Ishikawa (cell line): ENCODE results near the gene PODXL2.

Source experiments
- CEBPB ChIP-seq: IDR thresholded peaks from 2 replicates; pipeline ENCODE4 v1.6.1; 2012
- CREB1 ChIP-seq: IDR thresholded peaks from 2 replicates; pipeline ENCODE4 v1.6.1; 2012; ENCODE audit warnings: low read depth
- EGR1 ChIP-seq: IDR thresholded peaks from 2 replicates; pipeline ENCODE4 v1.6.1; 2012
- EP300 ChIP-seq: IDR thresholded peaks from 2 replicates; pipeline ENCODE4 v1.6.1; 2012; ENCODE audit warnings: borderline replicate concordance
- FOXM1 ChIP-seq: IDR thresholded peaks from 2 replicates; pipeline ENCODE4 v1.6.1; 2012; ENCODE audit warnings: low read depth, borderline replicate concordance
- MAX ChIP-seq: IDR thresholded peaks from 2 replicates; pipeline ENCODE4 v1.6.1; 2012
- RAD21 ChIP-seq: IDR thresholded peaks from 2 replicates; pipeline ENCODE4 v1.6.1; 2012; ENCODE audit warnings: low read depth
- TAF1 ChIP-seq: IDR thresholded peaks from 2 replicates; pipeline ENCODE4 v1.6.1; 2012; ENCODE audit warnings: low read depth, mild to moderate bottlenecking
- TCF12 ChIP-seq: IDR thresholded peaks from 2 replicates; pipeline ENCODE4 v1.6.1; 2012; ENCODE audit warnings: low read depth
- YY1 ChIP-seq: IDR thresholded peaks from 2 replicates; pipeline ENCODE4 v1.6.1; 2012; ENCODE audit warnings: low read depth
- ZBTB7A ChIP-seq: IDR thresholded peaks from 2 replicates; pipeline ENCODE4 v1.6.1; 2012; ENCODE audit warnings: low read depth
- TF ChIP-seq, protein P1 (sequence below): IDR thresholded peaks from 2 replicates; pipeline ENCODE4 v1.6.1; 2012; ENCODE audit warnings: low read depth, mild to moderate bottlenecking
- TF ChIP-seq, protein P2 (sequence below): IDR thresholded peaks from 2 replicates; pipeline ENCODE4 v1.6.1; 2012

DNA sequence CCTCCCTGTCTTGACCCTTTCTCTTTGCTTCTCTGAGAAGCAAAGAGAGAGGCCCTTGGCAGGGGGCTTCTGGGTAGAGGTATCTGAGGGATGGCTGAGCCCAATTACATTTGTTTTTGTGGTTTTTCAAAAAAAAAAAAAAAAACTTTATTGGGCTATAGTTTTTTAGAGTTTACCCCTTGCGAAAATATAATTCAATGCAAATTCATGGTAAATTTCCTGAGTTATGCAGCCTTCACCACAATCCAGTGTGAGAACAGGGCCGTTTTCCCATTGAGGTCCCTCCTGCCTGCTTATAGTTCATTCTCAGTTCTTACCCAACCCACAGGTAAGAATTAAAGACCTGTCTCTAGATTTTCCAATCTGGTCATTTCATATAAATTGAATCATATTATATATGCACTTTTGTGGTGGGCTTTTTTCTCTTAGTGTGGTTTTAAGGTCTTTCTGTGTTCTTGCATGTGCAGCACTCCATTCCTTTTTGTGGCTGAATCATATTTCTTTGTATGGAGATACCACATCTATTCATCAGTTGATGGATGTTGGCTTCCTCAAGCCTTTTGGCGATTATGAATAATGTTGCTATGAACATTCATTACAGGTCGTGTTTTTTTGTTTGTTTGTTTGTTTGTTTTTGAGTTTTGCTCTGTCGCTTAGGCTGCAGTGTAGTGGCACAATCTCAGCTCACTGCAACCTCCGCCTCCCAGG lies 28.1 kb upstream of the PODXL2 start:
- TF ChIP-seq CREB1 (no peak), TAF1 (no peak), EP300 (no peak), RAD21 (no peak), TCF12 (no peak), EGR1 (no peak), FOXM1 (no peak), MAX (no peak), ZBTB7A (no peak), YY1 (no peak), CEBPB (no peak)
- TF ChIP-seq, protein P1, sequence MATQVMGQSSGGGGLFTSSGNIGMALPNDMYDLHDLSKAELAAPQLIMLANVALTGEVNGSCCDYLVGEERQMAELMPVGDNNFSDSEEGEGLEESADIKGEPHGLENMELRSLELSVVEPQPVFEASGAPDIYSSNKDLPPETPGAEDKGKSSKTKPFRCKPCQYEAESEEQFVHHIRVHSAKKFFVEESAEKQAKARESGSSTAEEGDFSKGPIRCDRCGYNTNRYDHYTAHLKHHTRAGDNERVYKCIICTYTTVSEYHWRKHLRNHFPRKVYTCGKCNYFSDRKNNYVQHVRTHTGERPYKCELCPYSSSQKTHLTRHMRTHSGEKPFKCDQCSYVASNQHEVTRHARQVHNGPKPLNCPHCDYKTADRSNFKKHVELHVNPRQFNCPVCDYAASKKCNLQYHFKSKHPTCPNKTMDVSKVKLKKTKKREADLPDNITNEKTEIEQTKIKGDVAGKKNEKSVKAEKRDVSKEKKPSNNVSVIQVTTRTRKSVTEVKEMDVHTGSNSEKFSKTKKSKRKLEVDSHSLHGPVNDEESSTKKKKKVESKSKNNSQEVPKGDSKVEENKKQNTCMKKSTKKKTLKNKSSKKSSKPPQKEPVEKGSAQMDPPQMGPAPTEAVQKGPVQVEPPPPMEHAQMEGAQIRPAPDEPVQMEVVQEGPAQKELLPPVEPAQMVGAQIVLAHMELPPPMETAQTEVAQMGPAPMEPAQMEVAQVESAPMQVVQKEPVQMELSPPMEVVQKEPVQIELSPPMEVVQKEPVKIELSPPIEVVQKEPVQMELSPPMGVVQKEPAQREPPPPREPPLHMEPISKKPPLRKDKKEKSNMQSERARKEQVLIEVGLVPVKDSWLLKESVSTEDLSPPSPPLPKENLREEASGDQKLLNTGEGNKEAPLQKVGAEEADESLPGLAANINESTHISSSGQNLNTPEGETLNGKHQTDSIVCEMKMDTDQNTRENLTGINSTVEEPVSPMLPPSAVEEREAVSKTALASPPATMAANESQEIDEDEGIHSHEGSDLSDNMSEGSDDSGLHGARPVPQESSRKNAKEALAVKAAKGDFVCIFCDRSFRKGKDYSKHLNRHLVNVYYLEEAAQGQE: no peak
- TF ChIP-seq, protein P2, sequence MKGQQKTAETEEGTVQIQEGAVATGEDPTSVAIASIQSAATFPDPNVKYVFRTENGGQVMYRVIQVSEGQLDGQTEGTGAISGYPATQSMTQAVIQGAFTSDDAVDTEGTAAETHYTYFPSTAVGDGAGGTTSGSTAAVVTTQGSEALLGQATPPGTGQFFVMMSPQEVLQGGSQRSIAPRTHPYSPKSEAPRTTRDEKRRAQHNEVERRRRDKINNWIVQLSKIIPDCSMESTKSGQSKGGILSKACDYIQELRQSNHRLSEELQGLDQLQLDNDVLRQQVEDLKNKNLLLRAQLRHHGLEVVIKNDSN: no peak
